K562 (cell line): ENCODE data around the gene SYNE1. TPM values are rescaled to one million over a fixed set of nuclear protein-coding genes. Genes with fewer than 3 reads are reported as not detected.

Source experiments
- LEF1 ChIP-seq: fragments of 450-650 bp; IDR thresholded peaks from 2 replicates; pipeline ENCODE4 v1.6.1; 2016; ENCODE audit warnings: mild to moderate bottlenecking
- polyA plus RNA-seq, 8 experiments: library from polyadenylated mRNA; depleted of rRNA in 4 of 8; stranded (reverse) in 5 of 8; unstranded in 3 of 8; fragments of >200 nt; fragmentation: Nextera tagmentation in 2 of 8; fragmentation: Illumina TruSeq in 1 of 8; extraction: Ambion mirVana in 2 of 8; extraction: Trizol in 1 of 8; gene quantifications; 2 replicates each; pipeline versions ENCODE4 v1.2.1 to v1.2.3, GENCODE V29; 2011 to 2014; ENCODE audit warnings: inconsistent platforms in 1 of 8, missing spikeins in 1 of 8
- total RNA-seq, 7 experiments: library from RNA; depleted of rRNA in 6 of 7; stranded (reverse); fragments of >200 nt in 6 of 7; fragmentation: Illumina TruSeq in 2 of 7; extraction: Trizol in 2 of 7; gene quantifications; 2 replicates each; pipeline versions ENCODE4 v1.2.1 to v1.2.3, GENCODE V29; 2011 to 2021; ENCODE audit warnings: low replicate concordance in 1 of 7
- TF ChIP-seq, protein P1 (sequence below), 2 experiments: fragments of 450-650 bp in 1 of 2; sonication (generic) in 1 of 2; formaldehyde crosslinking in 1 of 2; IDR thresholded peaks; 2 replicates each; pipeline versions ENCODE4 v1.7.1 to v1.9.0; 2016 to 2022; ENCODE audit warnings: inconsistent platforms in 1 of 2, mild to moderate bottlenecking in 1 of 2, missing genetic modification reagents in 1 of 2

SYNE1 gene
- total and polyA plus RNA-seq, 9 of the 15 experiments (the other 6 are each of a cell fraction or from before 2014, with no cell fraction given): under 0.01 to 0.42 (median 0.08) TPM; not detected in 1

GRCh38 chr6:152223636-152224035 is 413.5 kb downstream of the SYNE1 start (continued):
- TF ChIP-seq LEF1: no peak
- TF ChIP-seq, protein P1, sequence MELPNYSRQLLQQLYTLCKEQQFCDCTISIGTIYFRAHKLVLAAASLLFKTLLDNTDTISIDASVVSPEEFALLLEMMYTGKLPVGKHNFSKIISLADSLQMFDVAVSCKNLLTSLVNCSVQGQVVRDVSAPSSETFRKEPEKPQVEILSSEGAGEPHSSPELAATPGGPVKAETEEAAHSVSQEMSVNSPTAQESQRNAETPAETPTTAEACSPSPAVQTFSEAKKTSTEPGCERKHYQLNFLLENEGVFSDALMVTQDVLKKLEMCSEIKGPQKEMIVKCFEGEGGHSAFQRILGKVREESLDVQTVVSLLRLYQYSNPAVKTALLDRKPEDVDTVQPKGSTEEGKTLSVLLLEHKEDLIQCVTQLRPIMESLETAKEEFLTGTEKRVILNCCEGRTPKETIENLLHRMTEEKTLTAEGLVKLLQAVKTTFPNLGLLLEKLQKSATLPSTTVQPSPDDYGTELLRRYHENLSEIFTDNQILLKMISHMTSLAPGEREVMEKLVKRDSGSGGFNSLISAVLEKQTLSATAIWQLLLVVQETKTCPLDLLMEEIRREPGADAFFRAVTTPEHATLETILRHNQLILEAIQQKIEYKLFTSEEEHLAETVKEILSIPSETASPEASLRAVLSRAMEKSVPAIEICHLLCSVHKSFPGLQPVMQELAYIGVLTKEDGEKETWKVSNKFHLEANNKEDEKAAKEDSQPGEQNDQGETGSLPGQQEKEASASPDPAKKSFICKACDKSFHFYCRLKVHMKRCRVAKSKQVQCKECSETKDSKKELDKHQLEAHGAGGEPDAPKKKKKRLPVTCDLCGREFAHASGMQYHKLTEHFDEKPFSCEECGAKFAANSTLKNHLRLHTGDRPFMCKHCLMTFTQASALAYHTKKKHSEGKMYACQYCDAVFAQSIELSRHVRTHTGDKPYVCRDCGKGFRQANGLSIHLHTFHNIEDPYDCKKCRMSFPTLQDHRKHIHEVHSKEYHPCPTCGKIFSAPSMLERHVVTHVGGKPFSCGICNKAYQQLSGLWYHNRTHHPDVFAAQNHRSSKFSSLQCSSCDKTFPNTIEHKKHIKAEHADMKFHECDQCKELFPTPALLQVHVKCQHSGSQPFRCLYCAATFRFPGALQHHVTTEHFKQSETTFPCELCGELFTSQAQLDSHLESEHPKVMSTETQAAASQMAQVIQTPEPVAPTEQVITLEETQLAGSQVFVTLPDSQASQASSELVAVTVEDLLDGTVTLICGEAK (IDR thresholded peaks at IDR 0.05): no peak
- TF ChIP-seq, protein P1 (CRISPR knock-in tag; IDR thresholded peaks at IDR 0.05): no peak
